ENCODE measurements around the gene SLC30A7.
A peak's percentile ranks its signal among the peaks of the same experiment; 100 is the strongest.

Gene SLC30A7

GRCh38 chr1:100988121-100988520 lies 92.2 kb downstream of the SLC30A7 start:
- no peaks in the 10 kb centered on the region for H3K4me1 ChIP-seq (ENCODE audit: control extremely low read depth in 1 of 4, control insufficient read depth in 4 of 4, insufficient read depth in 4 of 4, low read length in 3 of 4)
- CTCF ChIA-PET = interaction anchor here (1.1 to 1.4 kb wide), 4 partner anchors 11 to 301 kb away, joined by 3 to 4 read pairs (median 3); no protein-coding TSS in a partner anchor
- 100% methylated on average over 1 of the region's 3 CpGs for WGBS (ENCODE audit: insufficient coverage)
- no peaks in the 10 kb centered on the region for H3K9me3 ChIP-seq (ENCODE audit: control extremely low read depth in 1 of 5, control insufficient read depth in 4 of 5, insufficient read depth in 2 of 5, low read depth in 1 of 5, low read length in 4 of 5)
- H3K27me3 ChIP-seq (replicated peaks in 2 of 5; ENCODE audit: control insufficient read depth in 4 of 5, insufficient read depth in 5 of 5, low read length in 4 of 5) = no peaks in the 10 kb centered on the region
- DNase-seq = no peak
- H3K4me3 ChIP-seq (ENCODE audit: control insufficient read depth in 1 of 7, extremely low read depth in 1 of 7, insufficient read depth in 4 of 7, low read depth in 2 of 7, low read length in 6 of 7) = no peak overlapping the region
- POLR2A ChIA-PET = no interaction called here
- no peak overlapping the region for H3K27ac ChIP-seq (ENCODE audit: insufficient read depth in 1 of 2, low read depth in 1 of 2, low read length in 2 of 2, poor library complexity in 1 of 2, severe bottlenecking in 2 of 2)
- peaks cover 13 to 20% (median 19%) of the 10 kb centered on the region in 4 experiments for H3K36me3 ChIP-seq (ENCODE audit: control insufficient read depth in 4 of 4, insufficient read depth in 4 of 4, low read length in 3 of 4)

GRCh38 chr1:100989306-100990077 lies 93.6 kb downstream of the SLC30A7 start:
- WGBS (ENCODE audit: insufficient coverage) = 100% methylated on average over 1 of the region's 2 CpGs
- Histone ChIP-seq H3K4me1 (ENCODE audit: control extremely low read depth in 1 of 4, control insufficient read depth in 4 of 4, insufficient read depth in 4 of 4, low read length in 3 of 4) (no peaks in the 10 kb centered on the region), H3K9me3 (ENCODE audit: control extremely low read depth in 1 of 5, control insufficient read depth in 4 of 5, insufficient read depth in 2 of 5, low read depth in 1 of 5, low read length in 4 of 5) (no peaks in the 10 kb centered on the region), H3K4me3 (ENCODE audit: control insufficient read depth in 1 of 7, extremely low read depth in 1 of 7, insufficient read depth in 4 of 7, low read depth in 2 of 7, low read length in 6 of 7) (no peak overlapping the region), H3K27me3 (replicated peaks in 2 of 5; ENCODE audit: control insufficient read depth in 4 of 5, insufficient read depth in 5 of 5, low read length in 4 of 5) (no peaks in the 10 kb centered on the region), H3K27ac (ENCODE audit: insufficient read depth in 1 of 2, low read depth in 1 of 2, low read length in 2 of 2, poor library complexity in 1 of 2, severe bottlenecking in 2 of 2) (no peak overlapping the region), H3K36me3 (ENCODE audit: control insufficient read depth in 4 of 4, insufficient read depth in 4 of 4, low read length in 3 of 4) (peaks cover 13 to 20% (median 19%) of the 10 kb centered on the region in 4 experiments)
- CTCF ChIA-PET = interaction anchor here (1.1 to 1.3 kb wide), 3 partner anchors 16 to 299 kb away, joined by 3 read pairs; no protein-coding TSS in a partner anchor
- no peak for DNase-seq
- POLR2A ChIA-PET = interaction anchor here (0.7 kb wide), 1 partner anchor 57 kb away, joined by 3 read pairs; no protein-coding TSS in a partner anchor

GRCh38 chr1:100995198-100995988 lies 99.5 kb downstream of the SLC30A7 start:
- peak; percentile 15 to 89 (median 75) for DNase-seq
- H3K4me3 ChIP-seq (ENCODE audit: control insufficient read depth in 1 of 7, extremely low read depth in 1 of 7, insufficient read depth in 4 of 7, low read depth in 2 of 7, low read length in 6 of 7) = peak overlapping the region in 3 of 7 experiments; percentile 12 to 33 (median 23)

GRCh38 chr1:100998426-100998825 lies 102.5 kb downstream of the SLC30A7 start:
- no peak overlapping the region for H3K27ac ChIP-seq (ENCODE audit: insufficient read depth in 1 of 2, low read depth in 1 of 2, low read length in 2 of 2, poor library complexity in 1 of 2, severe bottlenecking in 2 of 2)
- POLR2A ChIA-PET = no interaction called here
- CTCF ChIA-PET = no interaction called here
- no peak overlapping the region for H3K4me3 ChIP-seq (ENCODE audit: control insufficient read depth in 1 of 7, extremely low read depth in 1 of 7, insufficient read depth in 4 of 7, low read depth in 2 of 7, low read length in 6 of 7)
- WGBS (ENCODE audit: insufficient coverage) = no CpG with 5 or more reads among the region's 1 CpG
- H3K4me1 ChIP-seq (ENCODE audit: control extremely low read depth in 1 of 4, control insufficient read depth in 4 of 4, insufficient read depth in 4 of 4, low read length in 3 of 4) = peaks cover 15 to 32% (median 22%) of the 10 kb centered on the region in 4 experiments
- DNase-seq = no peak
- no peaks in the 10 kb centered on the region for H3K27me3 ChIP-seq (replicated peaks in 2 of 5; ENCODE audit: control insufficient read depth in 4 of 5, insufficient read depth in 5 of 5, low read length in 4 of 5)
- H3K36me3 ChIP-seq (ENCODE audit: control insufficient read depth in 4 of 4, insufficient read depth in 4 of 4, low read length in 3 of 4) = peaks cover 0 to 26% (median 8%) of the 10 kb centered on the region in 4 experiments
- no peaks in the 10 kb centered on the region for H3K9me3 ChIP-seq (ENCODE audit: control extremely low read depth in 1 of 5, control insufficient read depth in 4 of 5, insufficient read depth in 2 of 5, low read depth in 1 of 5, low read length in 4 of 5)

More at GRCh38 chr1:100995198-100995988, 99.5 kb downstream of the SLC30A7 start:
- POLR2A ChIA-PET = no interaction called here
- WGBS (ENCODE audit: insufficient coverage) = 10% methylated on average over 2 of the region's 4 CpGs
- H3K27me3 ChIP-seq (replicated peaks in 2 of 5; ENCODE audit: control insufficient read depth in 4 of 5, insufficient read depth in 5 of 5, low read length in 4 of 5) = no peaks in the 10 kb centered on the region
- CTCF ChIA-PET = interaction anchor here (0.7 to 1.8 kb wide), 5 partner anchors 11 to 293 kb away, joined by 3 to 4 read pairs (median 3); no protein-coding TSS in a partner anchor
- H3K4me1 ChIP-seq (ENCODE audit: control extremely low read depth in 1 of 4, control insufficient read depth in 4 of 4, insufficient read depth in 4 of 4, low read length in 3 of 4) = peaks cover 7 to 16% (median 11%) of the 10 kb centered on the region in 4 experiments
- H3K9me3 ChIP-seq (ENCODE audit: control extremely low read depth in 1 of 5, control insufficient read depth in 4 of 5, insufficient read depth in 2 of 5, low read depth in 1 of 5, low read length in 4 of 5) = no peaks in the 10 kb centered on the region
- peak overlapping the region; percentile 64 to 80 for H3K27ac ChIP-seq (ENCODE audit: insufficient read depth in 1 of 2, low read depth in 1 of 2, low read length in 2 of 2, poor library complexity in 1 of 2, severe bottlenecking in 2 of 2)
- H3K36me3 ChIP-seq (ENCODE audit: control insufficient read depth in 4 of 4, insufficient read depth in 4 of 4, low read length in 3 of 4) = peaks cover 11 to 23% (median 15%) of the 10 kb centered on the region in 4 experiments

- Histone ChIP-seq H3K4me1 (ENCODE audit: control extremely low read depth in 1 of 4, control insufficient read depth in 4 of 4, insufficient read depth in 4 of 4, low read length in 3 of 4) (peaks cover 11 to 29% (median 21%) of the 10 kb centered on the region in 4 experiments), H3K36me3 (ENCODE audit: control insufficient read depth in 4 of 4, insufficient read depth in 4 of 4, low read length in 3 of 4) (peaks cover 0 to 23% (median 8%) of the 10 kb centered on the region in 4 experiments)
- POLR2A ChIA-PET = no interaction called here
Measured at GRCh38 chr1:101000131-101000873, 104.4 kb downstream of the SLC30A7 start.

GRCh38 chr1:101002551-101002950 lies 106.7 kb downstream of the SLC30A7 start:
- POLR2A ChIA-PET = no interaction called here

More at GRCh38 chr1:101000131-101000873, 104.4 kb downstream of the SLC30A7 start:
- DNase-seq = peak in 2 of 3 donors; percentile 13 to 41
- WGBS (ENCODE audit: insufficient coverage) = no CpG with 5 or more reads among the region's 2 CpGs
- Histone ChIP-seq H3K9me3 (ENCODE audit: control extremely low read depth in 1 of 5, control insufficient read depth in 4 of 5, insufficient read depth in 2 of 5, low read depth in 1 of 5, low read length in 4 of 5) (no peaks in the 10 kb centered on the region), H3K27me3 (replicated peaks in 2 of 5; ENCODE audit: control insufficient read depth in 4 of 5, insufficient read depth in 5 of 5, low read length in 4 of 5) (no peaks in the 10 kb centered on the region), H3K4me3 (ENCODE audit: control insufficient read depth in 1 of 7, extremely low read depth in 1 of 7, insufficient read depth in 4 of 7, low read depth in 2 of 7, low read length in 6 of 7) (no peak overlapping the region), H3K27ac (ENCODE audit: insufficient read depth in 1 of 2, low read depth in 1 of 2, low read length in 2 of 2, poor library complexity in 1 of 2, severe bottlenecking in 2 of 2) (no peak overlapping the region)
- CTCF ChIA-PET = interaction anchor here (0.6 kb wide), 1 partner anchor 817 kb away, joined by 3 read pairs; no protein-coding TSS in a partner anchor

More at GRCh38 chr1:101002551-101002950, 106.7 kb downstream of the SLC30A7 start:
- Histone ChIP-seq H3K4me3 (ENCODE audit: control insufficient read depth in 1 of 7, extremely low read depth in 1 of 7, insufficient read depth in 4 of 7, low read depth in 2 of 7, low read length in 6 of 7) (no peak overlapping the region), H3K36me3 (ENCODE audit: control insufficient read depth in 4 of 4, insufficient read depth in 4 of 4, low read length in 3 of 4) (peaks cover 0 to 18% (median 5%) of the 10 kb centered on the region in 4 experiments), H3K4me1 (ENCODE audit: control extremely low read depth in 1 of 4, control insufficient read depth in 4 of 4, insufficient read depth in 4 of 4, low read length in 3 of 4) (peaks cover 8 to 22% (median 13%) of the 10 kb centered on the region in 4 experiments), H3K27me3 (replicated peaks in 2 of 5; ENCODE audit: control insufficient read depth in 4 of 5, insufficient read depth in 5 of 5, low read length in 4 of 5) (no peaks in the 10 kb centered on the region), H3K9me3 (ENCODE audit: control extremely low read depth in 1 of 5, control insufficient read depth in 4 of 5, insufficient read depth in 2 of 5, low read depth in 1 of 5, low read length in 4 of 5) (no peaks in the 10 kb centered on the region), H3K27ac (ENCODE audit: insufficient read depth in 1 of 2, low read depth in 1 of 2, low read length in 2 of 2, poor library complexity in 1 of 2, severe bottlenecking in 2 of 2) (no peak overlapping the region)
- CTCF ChIA-PET = interaction anchor here (1.2 kb wide), 1 partner anchor 121 kb away, joined by 3 read pairs; no protein-coding TSS in a partner anchor
- 6% methylated on average over 2 of the region's 2 CpGs for WGBS (ENCODE audit: insufficient coverage)
- peak; percentile 47 to 89 (median 83) for DNase-seq

All from common myeloid progenitor, CD34-positive (primary cell).